ENCODE measurements around the gene COL20A1.

- TF ChIP-seq, protein P1, sequence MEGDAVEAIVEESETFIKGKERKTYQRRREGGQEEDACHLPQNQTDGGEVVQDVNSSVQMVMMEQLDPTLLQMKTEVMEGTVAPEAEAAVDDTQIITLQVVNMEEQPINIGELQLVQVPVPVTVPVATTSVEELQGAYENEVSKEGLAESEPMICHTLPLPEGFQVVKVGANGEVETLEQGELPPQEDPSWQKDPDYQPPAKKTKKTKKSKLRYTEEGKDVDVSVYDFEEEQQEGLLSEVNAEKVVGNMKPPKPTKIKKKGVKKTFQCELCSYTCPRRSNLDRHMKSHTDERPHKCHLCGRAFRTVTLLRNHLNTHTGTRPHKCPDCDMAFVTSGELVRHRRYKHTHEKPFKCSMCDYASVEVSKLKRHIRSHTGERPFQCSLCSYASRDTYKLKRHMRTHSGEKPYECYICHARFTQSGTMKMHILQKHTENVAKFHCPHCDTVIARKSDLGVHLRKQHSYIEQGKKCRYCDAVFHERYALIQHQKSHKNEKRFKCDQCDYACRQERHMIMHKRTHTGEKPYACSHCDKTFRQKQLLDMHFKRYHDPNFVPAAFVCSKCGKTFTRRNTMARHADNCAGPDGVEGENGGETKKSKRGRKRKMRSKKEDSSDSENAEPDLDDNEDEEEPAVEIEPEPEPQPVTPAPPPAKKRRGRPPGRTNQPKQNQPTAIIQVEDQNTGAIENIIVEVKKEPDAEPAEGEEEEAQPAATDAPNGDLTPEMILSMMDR (CRISPR knock-in tag; IDR thresholded peaks at IDR 0.05), result no peak; the same call in 1 of the 2 replicates
- no peak for TF ChIP-seq REPIN1 (CRISPR knock-in tag; IDR thresholded peaks at IDR 0.05; ENCODE audit: borderline replicate concordance, low read depth)
- TF ChIP-seq, protein P2, sequence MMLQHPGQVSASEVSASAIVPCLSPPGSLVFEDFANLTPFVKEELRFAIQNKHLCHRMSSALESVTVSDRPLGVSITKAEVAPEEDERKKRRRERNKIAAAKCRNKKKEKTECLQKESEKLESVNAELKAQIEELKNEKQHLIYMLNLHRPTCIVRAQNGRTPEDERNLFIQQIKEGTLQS (CRISPR knock-in tag; IDR thresholded peaks at IDR 0.05), result no peak
- TF ChIP-seq EZH2 (conservative IDR thresholded peaks at IDR 0.05; ENCODE audit: low read depth, low read length), result 0 out of 2 replicates have a peak, but pooled peaks have one; percentile 46
- no peak for TF ChIP-seq TCF7L2 (IDR thresholded peaks at IDR 0.05; ENCODE audit: low read depth, low read length)
- no peak for TF ChIP-seq FOXO1 (CRISPR knock-in tag; IDR thresholded peaks at IDR 0.05)
- no peak for TF ChIP-seq ZNF891 (CRISPR knock-in tag; IDR thresholded peaks at IDR 0.05)
- TF ChIP-seq, protein P3, sequence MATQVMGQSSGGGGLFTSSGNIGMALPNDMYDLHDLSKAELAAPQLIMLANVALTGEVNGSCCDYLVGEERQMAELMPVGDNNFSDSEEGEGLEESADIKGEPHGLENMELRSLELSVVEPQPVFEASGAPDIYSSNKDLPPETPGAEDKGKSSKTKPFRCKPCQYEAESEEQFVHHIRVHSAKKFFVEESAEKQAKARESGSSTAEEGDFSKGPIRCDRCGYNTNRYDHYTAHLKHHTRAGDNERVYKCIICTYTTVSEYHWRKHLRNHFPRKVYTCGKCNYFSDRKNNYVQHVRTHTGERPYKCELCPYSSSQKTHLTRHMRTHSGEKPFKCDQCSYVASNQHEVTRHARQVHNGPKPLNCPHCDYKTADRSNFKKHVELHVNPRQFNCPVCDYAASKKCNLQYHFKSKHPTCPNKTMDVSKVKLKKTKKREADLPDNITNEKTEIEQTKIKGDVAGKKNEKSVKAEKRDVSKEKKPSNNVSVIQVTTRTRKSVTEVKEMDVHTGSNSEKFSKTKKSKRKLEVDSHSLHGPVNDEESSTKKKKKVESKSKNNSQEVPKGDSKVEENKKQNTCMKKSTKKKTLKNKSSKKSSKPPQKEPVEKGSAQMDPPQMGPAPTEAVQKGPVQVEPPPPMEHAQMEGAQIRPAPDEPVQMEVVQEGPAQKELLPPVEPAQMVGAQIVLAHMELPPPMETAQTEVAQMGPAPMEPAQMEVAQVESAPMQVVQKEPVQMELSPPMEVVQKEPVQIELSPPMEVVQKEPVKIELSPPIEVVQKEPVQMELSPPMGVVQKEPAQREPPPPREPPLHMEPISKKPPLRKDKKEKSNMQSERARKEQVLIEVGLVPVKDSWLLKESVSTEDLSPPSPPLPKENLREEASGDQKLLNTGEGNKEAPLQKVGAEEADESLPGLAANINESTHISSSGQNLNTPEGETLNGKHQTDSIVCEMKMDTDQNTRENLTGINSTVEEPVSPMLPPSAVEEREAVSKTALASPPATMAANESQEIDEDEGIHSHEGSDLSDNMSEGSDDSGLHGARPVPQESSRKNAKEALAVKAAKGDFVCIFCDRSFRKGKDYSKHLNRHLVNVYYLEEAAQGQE (IDR thresholded peaks at IDR 0.05; ENCODE audit: borderline replicate concordance in 1 of 2, low read depth in 1 of 2, low read length in 2 of 2), result no peak
- no peak for TF ChIP-seq POLR2AphosphoS5 (IDR thresholded peaks at IDR 0.05; ENCODE audit: low read depth, low read length)
These were observed 71.1 kb downstream of the COL20A1 start for GRCh38 chr20:63363981-63364561.
